ENCODE measurements around the gene BCL2L12.

The BCL2L12 gene

GRCh38 chr19:49691243-49692146 lies 25.8 kb downstream of the BCL2L12 start (continued):
- TF ChIP-seq ZFP30 (CRISPR knock-in tag; IDR thresholded peaks at IDR 0.05) = no peak

- peak; percentile 8; the same call in 1 of the 3 replicates for ATAC-seq
Measured at GRCh38 chr19:49692147-49692506, 26.4 kb downstream of the BCL2L12 start.

GRCh38 chr19:49696115-49696514 lies 30.4 kb downstream of the BCL2L12 start:
- no peak for ATAC-seq
- TF ChIP-seq RARB (CRISPR knock-in tag; IDR thresholded peaks at IDR 0.05) (no peak), ESRRG (CRISPR knock-in tag; IDR thresholded peaks at IDR 0.05) (no peak), TSHZ2 (CRISPR knock-in tag; IDR thresholded peaks at IDR 0.05) (no peak), ZFP3 (CRISPR knock-in tag; IDR thresholded peaks at IDR 0.05) (no peak), ZFP30 (CRISPR knock-in tag; IDR thresholded peaks at IDR 0.05) (no peak), CSRNP3 (CRISPR knock-in tag; IDR thresholded peaks at IDR 0.05) (no peak), TOX (CRISPR knock-in tag; IDR thresholded peaks at IDR 0.05; ENCODE audit: borderline replicate concordance) (no peak), ZNF70 (CRISPR knock-in tag; IDR thresholded peaks at IDR 0.05) (no peak), BACH2 (CRISPR knock-in tag; IDR thresholded peaks at IDR 0.05; ENCODE audit: borderline replicate concordance) (no peak), ZNF8 (CRISPR knock-in tag; IDR thresholded peaks at IDR 0.05) (no peak), ARNTL (CRISPR knock-in tag; IDR thresholded peaks at IDR 0.05; ENCODE audit: borderline replicate concordance, low read depth) (no peak), ISL1 (CRISPR knock-in tag; IDR thresholded peaks at IDR 0.05) (no peak), TCF4 (CRISPR knock-in tag; IDR thresholded peaks at IDR 0.05; ENCODE audit: borderline replicate concordance) (no peak)

More at GRCh38 chr19:49692147-49692506, 26.4 kb downstream of the BCL2L12 start:
- TF ChIP-seq TCF4 (CRISPR knock-in tag; IDR thresholded peaks at IDR 0.05; ENCODE audit: borderline replicate concordance) = no peak
- no peak for TF ChIP-seq CREB5 (CRISPR knock-in tag; IDR thresholded peaks at IDR 0.05; ENCODE audit: low read depth)
- no peak for TF ChIP-seq ZNF8 (CRISPR knock-in tag; IDR thresholded peaks at IDR 0.05)
- TF ChIP-seq RARB (CRISPR knock-in tag; IDR thresholded peaks at IDR 0.05) = no peak
- TF ChIP-seq PPARA (CRISPR knock-in tag; IDR thresholded peaks at IDR 0.05; ENCODE audit: borderline replicate concordance) = no peak
- TF ChIP-seq ARNTL (CRISPR knock-in tag; IDR thresholded peaks at IDR 0.05; ENCODE audit: borderline replicate concordance, low read depth) = no peak
- TF ChIP-seq BACH2 (CRISPR knock-in tag; IDR thresholded peaks at IDR 0.05; ENCODE audit: borderline replicate concordance) = no peak
- TF ChIP-seq CSDC2 (CRISPR knock-in tag; IDR thresholded peaks at IDR 0.05) = no peak
- no peak for TF ChIP-seq ZFP30 (CRISPR knock-in tag; IDR thresholded peaks at IDR 0.05)
- no peak for TF ChIP-seq OSR1 (CRISPR knock-in tag; IDR thresholded peaks at IDR 0.05)
- no peak for TF ChIP-seq TOX (CRISPR knock-in tag; IDR thresholded peaks at IDR 0.05; ENCODE audit: borderline replicate concordance)
- TF ChIP-seq ISL1 (CRISPR knock-in tag; IDR thresholded peaks at IDR 0.05) = no peak
- no peak for TF ChIP-seq ZC3H10 (CRISPR knock-in tag; IDR thresholded peaks at IDR 0.05)

- TF ChIP-seq ARNTL (CRISPR knock-in tag; IDR thresholded peaks at IDR 0.05; ENCODE audit: borderline replicate concordance, low read depth) (no peak), ZNF565 (CRISPR knock-in tag; conservative IDR thresholded peaks at IDR 0.05; ENCODE audit: low read depth) (no peak), BACH2 (CRISPR knock-in tag; IDR thresholded peaks at IDR 0.05; ENCODE audit: borderline replicate concordance) (no peak), TOX (CRISPR knock-in tag; IDR thresholded peaks at IDR 0.05; ENCODE audit: borderline replicate concordance) (no peak), TSHZ2 (CRISPR knock-in tag; IDR thresholded peaks at IDR 0.05) (no peak), CSDC2 (CRISPR knock-in tag; IDR thresholded peaks at IDR 0.05) (no peak), RARB (CRISPR knock-in tag; IDR thresholded peaks at IDR 0.05) (no peak), ISL1 (CRISPR knock-in tag; IDR thresholded peaks at IDR 0.05) (no peak), SNAI2 (CRISPR knock-in tag; IDR thresholded peaks at IDR 0.05) (no peak), ESRRG (CRISPR knock-in tag; IDR thresholded peaks at IDR 0.05) (no peak), GLIS3 (CRISPR knock-in tag; IDR thresholded peaks at IDR 0.05) (no peak), OSR1 (CRISPR knock-in tag; IDR thresholded peaks at IDR 0.05) (no peak), ZFP3 (CRISPR knock-in tag; IDR thresholded peaks at IDR 0.05) (no peak), ZNF8 (CRISPR knock-in tag; IDR thresholded peaks at IDR 0.05) (no peak)
- no peak for ATAC-seq
Measured at GRCh38 chr19:49696865-49697264, 31.1 kb downstream of the BCL2L12 start.
